Measurements from ENCODE around the gene PSME1. TPM values are rescaled to one million over a fixed set of nuclear protein-coding genes. Genes with fewer than 3 reads are reported as not detected.
A peak's percentile ranks its signal among the peaks of the same experiment; 100 is the strongest.

The PSME1 gene
- total and polyA plus RNA-seq, 2 of the 13 experiments (the other 11 are each of a cell fraction or from before 2014, with no cell fraction given) = 159 to 608 TPM

DNA sequence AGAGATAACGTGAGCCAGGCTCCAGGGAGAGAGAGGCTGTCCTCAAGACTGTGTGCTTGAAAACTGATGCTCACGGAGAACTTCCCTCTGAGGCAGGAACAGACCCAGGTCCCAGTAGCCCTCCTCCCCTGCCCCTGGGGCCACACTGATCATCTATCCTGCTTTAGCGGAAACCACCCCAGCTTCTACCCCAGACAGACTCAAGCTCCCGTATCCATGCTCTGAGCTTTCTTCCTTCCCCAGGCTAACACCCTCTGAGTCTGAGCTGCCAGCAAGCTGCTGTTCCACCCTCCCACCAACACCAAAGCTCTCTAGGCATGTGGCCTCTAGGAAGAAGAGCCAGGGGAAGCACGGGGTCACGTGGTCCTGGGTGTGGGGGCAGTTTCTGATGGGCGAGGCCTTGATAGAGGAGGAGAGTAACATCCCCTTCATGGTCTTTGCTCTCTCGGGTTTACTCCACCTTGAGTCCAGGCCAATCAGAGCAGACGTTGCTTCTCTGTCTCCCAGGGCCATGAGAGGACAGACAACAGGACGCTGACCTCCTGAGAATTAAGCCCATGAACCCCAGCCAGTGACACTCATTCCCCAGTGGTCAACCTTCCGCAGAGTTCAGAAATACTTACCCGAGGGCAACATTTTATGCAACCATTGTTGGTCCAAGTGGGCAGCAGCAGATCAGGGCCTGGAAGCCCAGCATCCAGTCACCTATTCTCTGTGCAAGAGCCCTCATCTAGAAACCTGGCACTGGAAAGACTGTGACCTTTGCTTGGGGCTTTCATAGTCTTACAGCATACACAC is 40.5 kb upstream of the PSME1 start (continued):
- TF ChIP-seq THAP9 (CRISPR knock-in tag; IDR thresholded peaks at IDR 0.05; ENCODE audit: borderline replicate concordance) (peak; percentile 93), ZNF83 (CRISPR knock-in tag; IDR thresholded peaks at IDR 0.05; ENCODE audit: borderline replicate concordance) (peak; percentile 87; the same call in 1 of the 2 replicates), NFYC (CRISPR knock-in tag; IDR thresholded peaks at IDR 0.05) (peak; percentile 91), HNRNPL (IDR thresholded peaks at IDR 0.05; ENCODE audit: low read depth, low read length) (0 out of 2 replicates have a peak, but pooled peaks have one; percentile 21), HNRNPH1 (optimal IDR thresholded peaks at IDR 0.05; ENCODE audit: low read depth, low read length) (peak; percentile 97), ATF7 (IDR thresholded peaks at IDR 0.05) (no peak), ATF7 (CRISPR knock-in tag; IDR thresholded peaks at IDR 0.05) (peak; percentile 95; the same call in 1 of the 2 replicates), MED1 (CRISPR knock-in tag; IDR thresholded peaks at IDR 0.05) (peak; percentile 97), XBP1 (CRISPR knock-in tag; IDR thresholded peaks at IDR 0.05) (no peak), RFX3 (CRISPR knock-in tag; IDR thresholded peaks at IDR 0.05) (peak; percentile 50), HMG20A (CRISPR knock-in tag; IDR thresholded peaks at IDR 0.05; ENCODE audit: borderline replicate concordance) (peak; percentile 80), SNRNP70 (IDR thresholded peaks at IDR 0.05; ENCODE audit: low read depth, low read length) (no peak), KLF15 (CRISPR knock-in tag; IDR thresholded peaks at IDR 0.05; ENCODE audit: borderline replicate concordance) (peak; percentile 94)
- TF ChIP-seq, protein P1, sequence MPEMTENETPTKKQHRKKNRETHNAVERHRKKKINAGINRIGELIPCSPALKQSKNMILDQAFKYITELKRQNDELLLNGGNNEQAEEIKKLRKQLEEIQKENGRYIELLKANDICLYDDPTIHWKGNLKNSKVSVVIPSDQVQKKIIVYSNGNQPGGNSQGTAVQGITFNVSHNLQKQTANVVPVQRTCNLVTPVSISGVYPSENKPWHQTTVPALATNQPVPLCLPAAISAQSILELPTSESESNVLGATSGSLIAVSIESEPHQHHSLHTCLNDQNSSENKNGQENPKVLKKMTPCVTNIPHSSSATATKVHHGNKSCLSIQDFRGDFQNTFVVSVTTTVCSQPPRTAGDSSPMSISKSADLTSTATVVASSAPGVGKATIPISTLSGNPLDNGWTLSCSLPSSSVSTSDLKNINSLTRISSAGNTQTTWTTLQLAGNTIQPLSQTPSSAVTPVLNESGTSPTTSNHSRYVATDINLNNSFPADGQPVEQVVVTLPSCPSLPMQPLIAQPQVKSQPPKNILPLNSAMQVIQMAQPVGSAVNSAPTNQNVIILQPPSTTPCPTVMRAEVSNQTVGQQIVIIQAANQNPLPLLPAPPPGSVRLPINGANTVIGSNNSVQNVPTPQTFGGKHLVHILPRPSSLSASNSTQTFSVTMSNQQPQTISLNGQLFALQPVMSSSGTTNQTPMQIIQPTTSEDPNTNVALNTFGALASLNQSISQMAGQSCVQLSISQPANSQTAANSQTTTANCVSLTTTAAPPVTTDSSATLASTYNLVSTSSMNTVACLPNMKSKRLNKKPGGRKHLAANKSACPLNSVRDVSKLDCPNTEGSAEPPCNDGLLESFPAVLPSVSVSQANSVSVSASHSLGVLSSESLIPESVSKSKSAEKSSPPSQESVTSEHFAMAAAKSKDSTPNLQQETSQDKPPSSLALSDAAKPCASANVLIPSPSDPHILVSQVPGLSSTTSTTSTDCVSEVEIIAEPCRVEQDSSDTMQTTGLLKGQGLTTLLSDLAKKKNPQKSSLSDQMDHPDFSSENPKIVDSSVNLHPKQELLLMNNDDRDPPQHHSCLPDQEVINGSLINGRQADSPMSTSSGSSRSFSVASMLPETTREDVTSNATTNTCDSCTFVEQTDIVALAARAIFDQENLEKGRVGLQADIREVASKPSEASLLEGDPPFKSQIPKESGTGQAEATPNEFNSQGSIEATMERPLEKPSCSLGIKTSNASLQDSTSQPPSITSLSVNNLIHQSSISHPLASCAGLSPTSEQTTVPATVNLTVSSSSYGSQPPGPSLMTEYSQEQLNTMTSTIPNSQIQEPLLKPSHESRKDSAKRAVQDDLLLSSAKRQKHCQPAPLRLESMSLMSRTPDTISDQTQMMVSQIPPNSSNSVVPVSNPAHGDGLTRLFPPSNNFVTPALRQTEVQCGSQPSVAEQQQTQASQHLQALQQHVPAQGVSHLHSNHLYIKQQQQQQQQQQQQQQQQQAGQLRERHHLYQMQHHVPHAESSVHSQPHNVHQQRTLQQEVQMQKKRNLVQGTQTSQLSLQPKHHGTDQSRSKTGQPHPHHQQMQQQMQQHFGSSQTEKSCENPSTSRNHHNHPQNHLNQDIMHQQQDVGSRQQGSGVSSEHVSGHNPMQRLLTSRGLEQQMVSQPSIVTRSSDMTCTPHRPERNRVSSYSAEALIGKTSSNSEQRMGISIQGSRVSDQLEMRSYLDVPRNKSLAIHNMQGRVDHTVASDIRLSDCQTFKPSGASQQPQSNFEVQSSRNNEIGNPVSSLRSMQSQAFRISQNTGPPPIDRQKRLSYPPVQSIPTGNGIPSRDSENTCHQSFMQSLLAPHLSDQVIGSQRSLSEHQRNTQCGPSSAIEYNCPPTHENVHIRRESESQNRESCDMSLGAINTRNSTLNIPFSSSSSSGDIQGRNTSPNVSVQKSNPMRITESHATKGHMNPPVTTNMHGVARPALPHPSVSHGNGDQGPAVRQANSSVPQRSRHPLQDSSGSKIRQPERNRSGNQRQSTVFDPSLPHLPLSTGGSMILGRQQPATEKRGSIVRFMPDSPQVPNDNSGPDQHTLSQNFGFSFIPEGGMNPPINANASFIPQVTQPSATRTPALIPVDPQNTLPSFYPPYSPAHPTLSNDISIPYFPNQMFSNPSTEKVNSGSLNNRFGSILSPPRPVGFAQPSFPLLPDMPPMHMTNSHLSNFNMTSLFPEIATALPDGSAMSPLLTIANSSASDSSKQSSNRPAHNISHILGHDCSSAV (CRISPR knock-in tag; IDR thresholded peaks at IDR 0.05; ENCODE audit: borderline replicate concordance) = peak; percentile 87
- TF ChIP-seq, protein P2, sequence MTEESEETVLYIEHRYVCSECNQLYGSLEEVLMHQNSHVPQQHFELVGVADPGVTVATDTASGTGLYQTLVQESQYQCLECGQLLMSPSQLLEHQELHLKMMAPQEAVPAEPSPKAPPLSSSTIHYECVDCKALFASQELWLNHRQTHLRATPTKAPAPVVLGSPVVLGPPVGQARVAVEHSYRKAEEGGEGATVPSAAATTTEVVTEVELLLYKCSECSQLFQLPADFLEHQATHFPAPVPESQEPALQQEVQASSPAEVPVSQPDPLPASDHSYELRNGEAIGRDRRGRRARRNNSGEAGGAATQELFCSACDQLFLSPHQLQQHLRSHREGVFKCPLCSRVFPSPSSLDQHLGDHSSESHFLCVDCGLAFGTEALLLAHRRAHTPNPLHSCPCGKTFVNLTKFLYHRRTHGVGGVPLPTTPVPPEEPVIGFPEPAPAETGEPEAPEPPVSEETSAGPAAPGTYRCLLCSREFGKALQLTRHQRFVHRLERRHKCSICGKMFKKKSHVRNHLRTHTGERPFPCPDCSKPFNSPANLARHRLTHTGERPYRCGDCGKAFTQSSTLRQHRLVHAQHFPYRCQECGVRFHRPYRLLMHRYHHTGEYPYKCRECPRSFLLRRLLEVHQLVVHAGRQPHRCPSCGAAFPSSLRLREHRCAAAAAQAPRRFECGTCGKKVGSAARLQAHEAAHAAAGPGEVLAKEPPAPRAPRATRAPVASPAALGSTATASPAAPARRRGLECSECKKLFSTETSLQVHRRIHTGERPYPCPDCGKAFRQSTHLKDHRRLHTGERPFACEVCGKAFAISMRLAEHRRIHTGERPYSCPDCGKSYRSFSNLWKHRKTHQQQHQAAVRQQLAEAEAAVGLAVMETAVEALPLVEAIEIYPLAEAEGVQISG (CRISPR knock-in tag; IDR thresholded peaks at IDR 0.05) = peak; percentile 94

Data from HepG2 (cell line).